HEK293 (cell line): ENCODE results near the gene EOGT.

Experiments used
- MZF1 ChIP-seq: fragments of 450-650 bp; formaldehyde crosslinking; IDR thresholded peaks from 2 replicates; pipeline ENCODE4 v1.5.1; 2017; ENCODE audit warnings: missing biosample characterization, missing genetic modification characterization, borderline replicate concordance
- YY1 ChIP-seq: fragments of 450-650 bp; formaldehyde crosslinking; IDR thresholded peaks from 2 replicates; pipeline ENCODE4 v1.5.1; 2018; ENCODE audit warnings: missing biosample characterization, missing genetic modification characterization
- TF ChIP-seq, protein P1 (sequence below): fragments of 450-650 bp; formaldehyde crosslinking; IDR thresholded peaks from 2 replicates; pipeline ENCODE4 v1.5.1; 2016; ENCODE audit warnings: missing biosample characterization, missing genetic modification characterization

DNA sequence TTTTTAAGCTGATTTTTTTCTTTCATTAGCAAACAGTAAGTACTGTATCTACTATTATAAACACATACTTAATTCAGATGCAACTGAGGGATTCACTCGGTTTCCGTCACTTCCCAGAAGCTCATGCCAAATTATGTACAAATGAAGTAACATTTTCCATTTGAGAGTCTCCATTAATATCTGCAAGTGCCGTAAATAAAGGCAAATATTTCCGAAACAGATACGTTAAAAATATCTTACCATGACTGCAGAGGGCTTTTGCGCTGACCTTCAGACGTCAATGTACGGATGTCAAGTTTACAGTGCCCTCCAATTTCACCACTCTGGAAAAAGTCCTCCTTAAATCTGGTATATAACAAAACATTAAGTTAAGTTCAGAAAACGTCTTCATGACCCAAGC lies 9.3 kb downstream of the EOGT start:
- TF ChIP-seq, protein P1, sequence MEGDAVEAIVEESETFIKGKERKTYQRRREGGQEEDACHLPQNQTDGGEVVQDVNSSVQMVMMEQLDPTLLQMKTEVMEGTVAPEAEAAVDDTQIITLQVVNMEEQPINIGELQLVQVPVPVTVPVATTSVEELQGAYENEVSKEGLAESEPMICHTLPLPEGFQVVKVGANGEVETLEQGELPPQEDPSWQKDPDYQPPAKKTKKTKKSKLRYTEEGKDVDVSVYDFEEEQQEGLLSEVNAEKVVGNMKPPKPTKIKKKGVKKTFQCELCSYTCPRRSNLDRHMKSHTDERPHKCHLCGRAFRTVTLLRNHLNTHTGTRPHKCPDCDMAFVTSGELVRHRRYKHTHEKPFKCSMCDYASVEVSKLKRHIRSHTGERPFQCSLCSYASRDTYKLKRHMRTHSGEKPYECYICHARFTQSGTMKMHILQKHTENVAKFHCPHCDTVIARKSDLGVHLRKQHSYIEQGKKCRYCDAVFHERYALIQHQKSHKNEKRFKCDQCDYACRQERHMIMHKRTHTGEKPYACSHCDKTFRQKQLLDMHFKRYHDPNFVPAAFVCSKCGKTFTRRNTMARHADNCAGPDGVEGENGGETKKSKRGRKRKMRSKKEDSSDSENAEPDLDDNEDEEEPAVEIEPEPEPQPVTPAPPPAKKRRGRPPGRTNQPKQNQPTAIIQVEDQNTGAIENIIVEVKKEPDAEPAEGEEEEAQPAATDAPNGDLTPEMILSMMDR (tag by site-specific recombination), result no peak
- TF ChIP-seq YY1 (tag by site-specific recombination) (no peak), MZF1 (no peak)
